ENCODE measurements around the gene RNF141. TPM values are rescaled to one million over a fixed set of nuclear protein-coding genes. Genes with fewer than 3 reads are reported as not detected.

RNF141 gene
- total RNA-seq, 1 experiment from 2014 or later: 28.4 TPM

DNA sequence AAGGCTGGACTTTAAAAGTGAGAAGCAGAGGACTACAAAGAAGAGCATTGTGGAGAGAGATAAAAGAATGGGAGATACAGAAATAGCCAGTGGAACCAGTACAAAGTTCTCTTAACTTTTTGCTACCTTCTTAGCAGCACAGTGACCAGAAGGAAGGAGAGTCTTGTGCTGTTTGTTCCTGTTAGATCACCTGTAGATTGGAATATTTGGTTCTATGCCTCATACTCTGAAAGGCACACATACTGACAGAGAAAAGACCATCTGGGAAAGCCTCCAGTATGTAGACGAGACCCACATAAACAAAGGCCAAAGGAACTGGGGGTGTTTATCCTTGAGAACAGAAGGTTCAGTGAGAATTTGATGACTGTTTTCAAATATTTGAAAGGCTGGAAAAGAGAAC lies 18.7 kb downstream of the RNF141 start:
- POLR2A ChIA-PET: interaction anchor here (2.5 kb wide), 1 partner anchor 18 kb away, joined by 16 read pairs; the partner anchor contains the start of gene RNF141
- intact Hi-C loops (cut with micrococcal nuclease): no loop called here
- peak overlapping the region; percentile 29 for H3K27ac Mint-ChIP-seq (ENCODE audit: low read depth, unreplicated experiment)
- DNase-seq (ENCODE audit: unreplicated experiment): no peak
- H3K36me3 Mint-ChIP-seq (ENCODE audit: insufficient read depth, unreplicated experiment): peaks cover 39% of the 10 kb centered on the region
- no peaks in the 10 kb centered on the region for H3K9me3 Mint-ChIP-seq (ENCODE audit: unreplicated experiment)
- TF ChIP-seq, protein P1, sequence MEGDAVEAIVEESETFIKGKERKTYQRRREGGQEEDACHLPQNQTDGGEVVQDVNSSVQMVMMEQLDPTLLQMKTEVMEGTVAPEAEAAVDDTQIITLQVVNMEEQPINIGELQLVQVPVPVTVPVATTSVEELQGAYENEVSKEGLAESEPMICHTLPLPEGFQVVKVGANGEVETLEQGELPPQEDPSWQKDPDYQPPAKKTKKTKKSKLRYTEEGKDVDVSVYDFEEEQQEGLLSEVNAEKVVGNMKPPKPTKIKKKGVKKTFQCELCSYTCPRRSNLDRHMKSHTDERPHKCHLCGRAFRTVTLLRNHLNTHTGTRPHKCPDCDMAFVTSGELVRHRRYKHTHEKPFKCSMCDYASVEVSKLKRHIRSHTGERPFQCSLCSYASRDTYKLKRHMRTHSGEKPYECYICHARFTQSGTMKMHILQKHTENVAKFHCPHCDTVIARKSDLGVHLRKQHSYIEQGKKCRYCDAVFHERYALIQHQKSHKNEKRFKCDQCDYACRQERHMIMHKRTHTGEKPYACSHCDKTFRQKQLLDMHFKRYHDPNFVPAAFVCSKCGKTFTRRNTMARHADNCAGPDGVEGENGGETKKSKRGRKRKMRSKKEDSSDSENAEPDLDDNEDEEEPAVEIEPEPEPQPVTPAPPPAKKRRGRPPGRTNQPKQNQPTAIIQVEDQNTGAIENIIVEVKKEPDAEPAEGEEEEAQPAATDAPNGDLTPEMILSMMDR (IDR thresholded peaks at IDR 0.05; ENCODE audit: unreplicated experiment): no peak
- peaks cover 24% of the 10 kb centered on the region for H3K4me1 Mint-ChIP-seq (ENCODE audit: insufficient read depth, unreplicated experiment)
- CTCF ChIA-PET: interaction anchor here (4.3 kb wide), 1 partner anchor 19 kb away, joined by 16 read pairs; the partner anchor contains the start of gene RNF141
- no peak overlapping the region for H3K4me3 Mint-ChIP-seq (ENCODE audit: unreplicated experiment)
- H3K27me3 Mint-ChIP-seq (ENCODE audit: insufficient read depth, unreplicated experiment): no peaks in the 10 kb centered on the region
- BruUV-seq (replicated peaks): no TSS peak

GRCh38 chr11:10520562-10520961 lies 20.4 kb downstream of the RNF141 start:
- Mint-ChIP-seq H3K27ac (ENCODE audit: low read depth, unreplicated experiment) (no peak overlapping the region), H3K36me3 (ENCODE audit: insufficient read depth, unreplicated experiment) (peaks cover 44% of the 10 kb centered on the region), H3K27me3 (ENCODE audit: insufficient read depth, unreplicated experiment) (no peaks in the 10 kb centered on the region), H3K9me3 (ENCODE audit: unreplicated experiment) (no peaks in the 10 kb centered on the region), H3K4me3 (ENCODE audit: unreplicated experiment) (no peak overlapping the region), H3K4me1 (ENCODE audit: insufficient read depth, unreplicated experiment) (peaks cover 8% of the 10 kb centered on the region)
- ChIA-PET POLR2A (interaction anchor here (0.6 to 2.5 kb wide), 10 partner anchors 9 to 134 kb away, joined by 3 to 16 read pairs (median 3); partner anchors contain the start of gene RNF141), CTCF (interaction anchor here (0.7 to 4.3 kb wide), 8 partner anchors 8 to 216 kb away, joined by 3 to 16 read pairs (median 4); partner anchors contain the start of gene RNF141)
- BruUV-seq (replicated peaks): no TSS peak
- no peak for DNase-seq (ENCODE audit: unreplicated experiment)
- TF ChIP-seq, protein P1 (IDR thresholded peaks at IDR 0.05; ENCODE audit: unreplicated experiment): no peak
- intact Hi-C loops (cut with micrococcal nuclease): no loop called here

DNA sequence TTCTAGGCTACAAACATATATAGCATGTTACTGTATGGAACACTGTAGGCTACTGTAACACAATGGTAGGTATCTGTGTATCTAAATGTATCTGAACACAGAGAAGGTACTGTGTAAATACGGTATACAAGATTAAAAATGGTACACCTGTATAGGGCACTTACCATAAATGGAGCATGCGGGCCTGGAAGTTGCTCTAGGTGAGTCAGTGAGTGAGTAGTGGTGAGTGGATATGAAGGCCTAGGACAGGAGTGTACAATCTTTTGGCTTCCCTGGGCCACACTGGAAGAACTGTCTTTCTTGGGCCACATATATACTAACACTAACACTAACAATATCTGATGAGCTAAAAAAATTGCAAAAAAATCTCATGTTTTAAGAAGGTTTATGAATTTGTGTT lies 21.4 kb downstream of the RNF141 start:
- no peak for DNase-seq (ENCODE audit: unreplicated experiment)
- H3K27me3 Mint-ChIP-seq (ENCODE audit: insufficient read depth, unreplicated experiment): no peaks in the 10 kb centered on the region
- H3K27ac Mint-ChIP-seq (ENCODE audit: low read depth, unreplicated experiment): no peak overlapping the region
- no peak overlapping the region for H3K4me3 Mint-ChIP-seq (ENCODE audit: unreplicated experiment)
- BruUV-seq (replicated peaks): no TSS peak
- peaks cover 35% of the 10 kb centered on the region for H3K36me3 Mint-ChIP-seq (ENCODE audit: insufficient read depth, unreplicated experiment)
- intact Hi-C loops (cut with micrococcal nuclease): no loop called here
- ChIA-PET CTCF (interaction anchor here (0.6 to 4.3 kb wide), 7 partner anchors 8 to 115 kb away, joined by 3 to 16 read pairs (median 3); partner anchors contain the start of gene RNF141), POLR2A (interaction anchor here (2.2 to 3.2 kb wide), 3 partner anchors 12 to 21 kb away, joined by 8 to 28 read pairs (median 16); partner anchors contain the start of gene RNF141)
- no peaks in the 10 kb centered on the region for H3K9me3 Mint-ChIP-seq (ENCODE audit: unreplicated experiment)
- TF ChIP-seq, protein P1 (IDR thresholded peaks at IDR 0.05; ENCODE audit: unreplicated experiment): no peak
- peaks cover 8% of the 10 kb centered on the region for H3K4me1 Mint-ChIP-seq (ENCODE audit: insufficient read depth, unreplicated experiment)

DNA sequence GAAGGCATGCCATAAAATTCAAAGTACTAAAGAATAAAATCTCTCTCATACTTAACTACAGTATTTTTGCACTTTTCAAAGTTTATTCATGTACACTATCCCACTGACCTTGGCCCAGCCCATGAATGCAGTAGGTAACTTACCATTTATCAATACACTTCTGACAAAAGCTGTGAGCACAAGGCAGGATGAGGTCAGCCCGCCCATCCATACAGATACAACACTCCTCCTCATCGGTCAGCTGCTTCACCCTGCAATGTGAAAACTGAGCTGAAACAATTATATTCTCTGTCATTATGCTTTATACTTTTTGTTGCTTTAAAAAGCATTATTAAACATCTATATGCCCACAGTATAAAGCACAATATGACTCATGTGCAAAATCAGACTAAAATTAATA lies 22.1 kb downstream of the RNF141 start:
- H3K4me3 Mint-ChIP-seq (ENCODE audit: unreplicated experiment): no peak overlapping the region
- DNase-seq (ENCODE audit: unreplicated experiment): no peak
- H3K36me3 Mint-ChIP-seq (ENCODE audit: insufficient read depth, unreplicated experiment): peaks cover 28% of the 10 kb centered on the region
- no peaks in the 10 kb centered on the region for H3K27me3 Mint-ChIP-seq (ENCODE audit: insufficient read depth, unreplicated experiment)
- intact Hi-C loops (cut with micrococcal nuclease): no loop called here
- CTCF ChIA-PET: interaction anchor here (0.7 to 4.3 kb wide), 6 partner anchors 9 to 183 kb away, joined by 3 to 16 read pairs (median 3); partner anchors contain the start of gene RNF141
- H3K9me3 Mint-ChIP-seq (ENCODE audit: unreplicated experiment): no peaks in the 10 kb centered on the region
- TF ChIP-seq, protein P1 (IDR thresholded peaks at IDR 0.05; ENCODE audit: unreplicated experiment): no peak
- H3K27ac Mint-ChIP-seq (ENCODE audit: low read depth, unreplicated experiment): peak overlapping the region; percentile 51
- H3K4me1 Mint-ChIP-seq (ENCODE audit: insufficient read depth, unreplicated experiment): peaks cover 8% of the 10 kb centered on the region
- POLR2A ChIA-PET: interaction anchor here (0.8 to 3.2 kb wide), 6 partner anchors 13 to 113 kb away, joined by 3 to 28 read pairs (median 5); partner anchors contain the start of gene RNF141
- no TSS peak for BruUV-seq (replicated peaks)
